ENCODE results near the gene DCAF8.
A peak's percentile ranks its signal among the peaks of the same experiment; 100 is the strongest.
"Not testable (repeated sequence)": the region's sequence is repeated elsewhere in the genome, so short reads cannot be mapped to it uniquely, and the experiment has no call there.

The DCAF8 gene
- total RNA-seq, result 26.8 to 135 (median 85.6) reads per million in 3 experiments

- DNase-seq, result peak; percentile 96
Observed at GRCh38 chr1:160261893-160262794, at the start of gene DCAF8. Gene DCAF8, minus strand, starts transcription at chr1:160262549. Its CDS starts 18,541 bp downstream, at chr1:160244008.

- no peak for DNase-seq
Observed at GRCh38 chr1:160309571-160309970, 47.2 kb upstream of the DCAF8 start.

GRCh38 chr1:160309185-160309557, 46.8 kb upstream of the DCAF8 start:
- DNase-seq, result no peak

GRCh38 chr1:160308451-160309184, 46.3 kb upstream of the DCAF8 start:
- no peak for DNase-seq

GRCh38 chr1:160307118-160307791, 44.9 kb upstream of the DCAF8 start:
- DNase-seq, result no peak

GRCh38 chr1:160300173-160300572, 37.8 kb upstream of the DCAF8 start:
- DNase-seq, result no peak

- no peak for DNase-seq
Observed at GRCh38 chr1:160296036-160296435, 33.7 kb upstream of the DCAF8 start.

- DNase-seq, result no peak
Observed at GRCh38 chr1:160293020-160293968, 30.9 kb upstream of the DCAF8 start.

GRCh38 chr1:160291248-160292220, 29.2 kb upstream of the DCAF8 start:
- DNase-seq, result peak; percentile 66

- DNase-seq, result not testable (repeated sequence)
Observed at GRCh38 chr1:160287769-160288168, 25.4 kb upstream of the DCAF8 start.

- DNase-seq, result no peak
Observed at GRCh38 chr1:160285506-160285905, 23.2 kb upstream of the DCAF8 start.

- peak; percentile 92 for DNase-seq
Observed at GRCh38 chr1:160284782-160285344, 22.5 kb upstream of the DCAF8 start, which contains the start of gene PEX19. Gene PEX19, minus strand, starts transcription at chr1:160285133. Its CDS starts 9 bp downstream, at chr1:160285124.

- peak; percentile 4 for DNase-seq
Observed at GRCh38 chr1:160284220-160284781, 22.0 kb upstream of the DCAF8 start.

- no peak for DNase-seq
Observed at GRCh38 chr1:160282807-160283206, 20.5 kb upstream of the DCAF8 start.

- no peak for DNase-seq
Observed at GRCh38 chr1:160277987-160278386, 15.6 kb upstream of the DCAF8 start.

- DNase-seq, result no peak
Observed at GRCh38 chr1:160277330-160277729, 15.0 kb upstream of the DCAF8 start.

- no peak for DNase-seq
Observed at GRCh38 chr1:160271025-160271424, 8.7 kb upstream of the DCAF8 start.

GRCh38 chr1:160267284-160267991, 5.1 kb upstream of the DCAF8 start:
- no peak for DNase-seq

- no peak for DNase-seq
Observed at GRCh38 chr1:160264795-160265307, 2.5 kb upstream of the DCAF8 start.
